ENCODE data around the gene HIPK1.

Gene HIPK1

DNA sequence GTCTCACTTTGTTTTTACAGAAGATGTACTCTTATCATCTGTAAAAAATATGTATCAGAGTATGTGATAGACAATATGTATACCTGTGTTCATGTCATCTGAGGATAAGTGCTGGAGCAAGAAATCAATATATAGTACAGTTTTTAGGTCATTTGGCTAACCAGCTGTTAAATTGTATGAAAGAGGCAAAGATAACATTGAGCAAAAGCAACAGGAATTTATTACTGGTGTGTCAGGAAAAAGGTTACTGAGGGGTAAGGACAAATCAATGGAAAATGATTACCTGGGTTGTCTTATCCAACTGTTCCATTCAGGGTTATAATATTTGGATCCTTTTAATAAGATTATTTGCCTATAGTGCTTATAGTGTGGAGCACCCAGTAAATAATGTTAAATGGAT, 4.9 kb downstream of the HIPK1 start:
- Histone ChIP-seq H3K9ac (ENCODE audit: low read length in 2 of 2) (no peak overlapping the region), H3K4me1 (ENCODE audit: control insufficient read depth, insufficient read depth, low read length) (peaks cover 5% of the 10 kb centered on the region), H3K4me3 (ENCODE audit: low read length in 2 of 2) (no peak overlapping the region), H3K36me3 (ENCODE audit: control insufficient read depth in 2 of 2, insufficient read depth in 2 of 2, low read length in 2 of 2) (no peaks in the 10 kb centered on the region), H3K9me3 (ENCODE audit: control insufficient read depth in 2 of 2, low read length in 2 of 2) (no peaks in the 10 kb centered on the region), H3K27me3 (ENCODE audit: control insufficient read depth in 1 of 2, insufficient read depth in 2 of 2, low read length in 2 of 2) (no peaks in the 10 kb centered on the region), H3K27ac (ENCODE audit: low read length) (no peak overlapping the region)

DNA sequence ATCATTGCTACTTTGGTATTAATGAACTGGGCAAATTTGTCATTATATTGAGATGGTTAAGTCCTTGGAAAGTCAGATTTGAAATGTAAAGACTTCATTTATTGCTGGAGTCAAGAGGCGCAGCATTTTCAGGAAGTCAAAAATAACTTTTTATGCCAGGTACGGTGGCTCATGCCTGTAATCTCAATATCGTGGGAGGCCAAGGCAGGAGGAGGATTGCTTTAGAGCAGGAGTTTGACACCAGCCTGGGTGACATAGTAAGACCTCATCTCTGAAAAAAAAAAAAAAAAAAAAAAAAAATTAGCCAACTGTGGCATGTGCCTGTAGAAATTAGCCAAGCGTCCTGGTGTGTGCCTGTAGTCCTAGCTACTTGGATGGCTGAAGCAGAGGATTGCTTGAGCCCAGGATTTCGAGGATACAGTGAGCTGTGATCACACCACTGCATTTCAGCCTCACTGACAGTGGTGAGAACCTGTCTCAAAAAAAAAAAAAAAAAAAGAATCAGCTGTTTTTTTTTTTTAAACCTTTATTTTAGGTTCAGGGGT, 5.5 kb downstream of the HIPK1 start:
- H3K36me3 ChIP-seq (ENCODE audit: control insufficient read depth in 2 of 2, insufficient read depth in 2 of 2, low read length in 2 of 2): no peaks in the 10 kb centered on the region
- no peak overlapping the region for H3K4me3 ChIP-seq (ENCODE audit: low read length in 2 of 2)
- peaks cover 5% of the 10 kb centered on the region for H3K4me1 ChIP-seq (ENCODE audit: control insufficient read depth, insufficient read depth, low read length)
- H3K27me3 ChIP-seq (ENCODE audit: control insufficient read depth in 1 of 2, insufficient read depth in 2 of 2, low read length in 2 of 2): no peaks in the 10 kb centered on the region
- no peak overlapping the region for H3K27ac ChIP-seq (ENCODE audit: low read length)
- no peak overlapping the region for H3K9ac ChIP-seq (ENCODE audit: low read length in 2 of 2)
- H3K9me3 ChIP-seq (ENCODE audit: control insufficient read depth in 2 of 2, low read length in 2 of 2): no peaks in the 10 kb centered on the region

DNA sequence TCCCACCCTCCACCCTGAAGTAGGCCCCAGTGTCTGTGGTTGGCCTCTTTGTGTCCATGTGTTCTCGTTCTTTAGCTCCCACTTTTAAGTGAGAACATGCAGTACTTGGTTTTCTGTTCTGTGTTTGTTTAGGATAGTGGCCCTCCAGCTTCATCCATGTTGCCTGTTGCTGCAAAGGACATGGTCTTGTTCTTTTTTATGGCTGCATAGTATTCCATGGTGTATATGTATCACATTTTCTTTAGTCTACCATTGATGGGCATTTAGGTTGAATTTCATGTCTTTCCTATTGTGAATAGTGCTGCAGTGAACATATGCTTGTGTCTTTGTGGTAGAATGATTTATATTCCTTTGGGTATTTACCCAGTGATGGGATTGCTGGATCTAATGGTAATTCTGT, 6.1 kb downstream of the HIPK1 start:
- Histone ChIP-seq H3K36me3 (ENCODE audit: control insufficient read depth in 2 of 2, insufficient read depth in 2 of 2, low read length in 2 of 2) (no peaks in the 10 kb centered on the region), H3K4me1 (ENCODE audit: control insufficient read depth, insufficient read depth, low read length) (peaks cover 5% of the 10 kb centered on the region), H3K27me3 (ENCODE audit: control insufficient read depth in 1 of 2, insufficient read depth in 2 of 2, low read length in 2 of 2) (no peaks in the 10 kb centered on the region), H3K27ac (ENCODE audit: low read length) (no peak overlapping the region), H3K4me3 (ENCODE audit: low read length in 2 of 2) (no peak overlapping the region), H3K9ac (ENCODE audit: low read length in 2 of 2) (no peak overlapping the region), H3K9me3 (ENCODE audit: control insufficient read depth in 2 of 2, low read length in 2 of 2) (no peaks in the 10 kb centered on the region)

DNA sequence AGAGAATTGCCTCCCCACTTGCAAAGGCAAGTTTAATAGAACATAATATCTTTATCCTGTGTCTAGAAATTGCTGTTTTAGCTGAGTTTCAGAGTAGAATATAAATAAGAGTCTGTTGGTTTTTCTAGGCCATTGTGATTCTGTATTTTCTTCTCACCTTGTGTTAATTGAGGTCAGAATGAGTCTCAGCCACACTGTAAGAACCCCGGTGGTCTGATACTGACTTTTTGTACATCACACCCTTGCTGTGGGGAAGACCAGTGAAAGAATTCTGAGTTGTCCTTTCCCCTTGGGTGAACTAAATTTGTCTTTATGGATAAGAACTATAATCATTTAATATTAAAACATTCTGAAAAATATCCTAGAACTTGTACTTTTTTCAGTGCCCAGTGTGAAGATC, 6.8 kb downstream of the HIPK1 start:
- no peak overlapping the region for H3K4me3 ChIP-seq (ENCODE audit: low read length in 2 of 2)
- H3K9ac ChIP-seq (ENCODE audit: low read length in 2 of 2): no peak overlapping the region
- H3K4me1 ChIP-seq (ENCODE audit: control insufficient read depth, insufficient read depth, low read length): peaks cover 5% of the 10 kb centered on the region

DNA sequence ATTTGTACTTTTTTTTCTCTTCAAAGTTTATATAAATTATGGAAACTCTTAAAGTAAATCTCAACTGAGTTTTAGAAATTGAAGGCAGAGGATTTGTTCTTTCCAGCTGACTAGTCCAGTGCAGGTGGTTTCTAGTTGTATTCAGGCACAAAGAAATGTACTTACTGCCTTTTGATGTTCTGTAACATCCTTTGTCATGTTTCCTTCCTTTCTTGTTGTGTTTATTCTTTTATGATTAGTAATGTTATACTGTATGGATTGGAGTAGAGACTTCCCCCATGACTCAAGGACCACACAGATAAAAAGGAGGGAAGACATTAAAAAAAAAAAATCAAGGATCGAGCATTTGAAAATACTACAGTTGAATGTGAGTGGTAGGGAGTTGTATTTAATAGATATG, 8.0 kb downstream of the HIPK1 start:
- Histone ChIP-seq H3K9me3 (ENCODE audit: control insufficient read depth in 2 of 2, low read length in 2 of 2) (no peaks in the 10 kb centered on the region), H3K27ac (ENCODE audit: low read length) (no peak overlapping the region), H3K4me3 (ENCODE audit: low read length in 2 of 2) (no peak overlapping the region), H3K9ac (ENCODE audit: low read length in 2 of 2) (no peak overlapping the region), H3K36me3 (ENCODE audit: control insufficient read depth in 2 of 2, insufficient read depth in 2 of 2, low read length in 2 of 2) (peaks cover 10 to 11% of the 10 kb centered on the region in 2 donors), H3K27me3 (ENCODE audit: control insufficient read depth in 1 of 2, insufficient read depth in 2 of 2, low read length in 2 of 2) (no peaks in the 10 kb centered on the region), H3K4me1 (ENCODE audit: control insufficient read depth, insufficient read depth, low read length) (peaks cover 5% of the 10 kb centered on the region)

More for the DNA sequence above, 6.8 kb downstream of the HIPK1 start:
- Histone ChIP-seq H3K36me3 (ENCODE audit: control insufficient read depth in 2 of 2, insufficient read depth in 2 of 2, low read length in 2 of 2) (peaks cover 6% of the 10 kb centered on the region in 2 donors), H3K9me3 (ENCODE audit: control insufficient read depth in 2 of 2, low read length in 2 of 2) (no peaks in the 10 kb centered on the region), H3K27me3 (ENCODE audit: control insufficient read depth in 1 of 2, insufficient read depth in 2 of 2, low read length in 2 of 2) (no peaks in the 10 kb centered on the region), H3K27ac (ENCODE audit: low read length) (no peak overlapping the region)

DNA sequence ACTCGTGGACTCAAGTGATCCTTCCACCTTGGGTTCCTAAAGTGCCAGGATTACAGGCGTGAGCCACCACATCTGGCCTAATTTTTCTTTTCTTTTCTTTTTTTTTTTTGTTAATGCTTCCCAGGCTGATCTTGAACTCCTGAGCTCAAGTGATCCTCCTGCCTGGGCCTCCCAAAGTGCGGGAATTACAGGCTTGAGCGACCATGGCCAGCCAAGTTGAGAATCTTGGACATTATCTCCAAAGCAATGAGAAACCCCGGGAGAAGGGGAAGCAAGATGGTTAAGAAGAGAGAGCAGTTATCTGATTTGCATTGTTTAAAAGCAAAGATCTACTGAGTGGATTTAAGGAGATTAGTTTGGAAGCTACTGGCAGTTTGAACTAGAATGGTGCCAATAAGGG, 9.1 kb downstream of the HIPK1 start:
- H3K4me1 ChIP-seq (ENCODE audit: control insufficient read depth, insufficient read depth, low read length): peaks cover 3% of the 10 kb centered on the region
- no peak overlapping the region for H3K9ac ChIP-seq (ENCODE audit: low read length in 2 of 2)
- peaks cover 10 to 11% of the 10 kb centered on the region in 2 donors for H3K36me3 ChIP-seq (ENCODE audit: control insufficient read depth in 2 of 2, insufficient read depth in 2 of 2, low read length in 2 of 2)
- H3K9me3 ChIP-seq (ENCODE audit: control insufficient read depth in 2 of 2, low read length in 2 of 2): no peaks in the 10 kb centered on the region
- H3K27ac ChIP-seq (ENCODE audit: low read length): no peak overlapping the region
- H3K4me3 ChIP-seq (ENCODE audit: low read length in 2 of 2): no peak overlapping the region
- no peaks in the 10 kb centered on the region for H3K27me3 ChIP-seq (ENCODE audit: control insufficient read depth in 1 of 2, insufficient read depth in 2 of 2, low read length in 2 of 2)

DNA sequence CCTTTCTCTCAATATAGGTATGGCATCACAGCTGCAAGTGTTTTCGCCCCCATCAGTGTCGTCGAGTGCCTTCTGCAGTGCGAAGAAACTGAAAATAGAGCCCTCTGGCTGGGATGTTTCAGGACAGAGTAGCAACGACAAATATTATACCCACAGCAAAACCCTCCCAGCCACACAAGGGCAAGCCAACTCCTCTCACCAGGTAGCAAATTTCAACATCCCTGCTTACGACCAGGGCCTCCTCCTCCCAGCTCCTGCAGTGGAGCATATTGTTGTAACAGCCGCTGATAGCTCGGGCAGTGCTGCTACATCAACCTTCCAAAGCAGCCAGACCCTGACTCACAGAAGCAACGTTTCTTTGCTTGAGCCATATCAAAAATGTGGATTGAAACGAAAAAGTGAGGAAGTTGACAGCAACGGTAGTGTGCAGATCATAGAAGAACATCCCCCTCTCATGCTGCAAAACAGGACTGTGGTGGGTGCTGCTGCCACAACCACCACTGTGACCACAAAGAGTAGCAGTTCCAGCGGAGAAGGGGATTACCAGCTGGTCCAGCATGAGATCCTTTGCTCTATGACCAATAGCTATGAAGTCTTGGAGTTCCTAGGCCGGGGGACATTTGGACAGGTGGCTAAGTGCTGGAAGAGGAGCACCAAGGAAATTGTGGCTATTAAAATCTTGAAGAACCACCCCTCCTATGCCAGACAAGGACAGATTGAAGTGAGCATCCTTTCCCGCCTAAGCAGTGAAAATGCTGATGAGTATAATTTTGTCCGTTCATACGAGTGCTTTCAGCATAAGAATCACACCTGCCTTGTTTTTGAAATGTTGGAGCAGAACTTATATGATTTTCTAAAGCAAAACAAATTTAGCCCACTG, 11.5 kb downstream of the HIPK1 start:
- Histone ChIP-seq H3K9ac (ENCODE audit: low read length in 2 of 2) (no peak overlapping the region), H3K4me3 (ENCODE audit: low read length in 2 of 2) (no peak overlapping the region), H3K27ac (ENCODE audit: low read length) (no peak overlapping the region), H3K27me3 (ENCODE audit: control insufficient read depth in 1 of 2, insufficient read depth in 2 of 2, low read length in 2 of 2) (no peaks in the 10 kb centered on the region), H3K4me1 (ENCODE audit: control insufficient read depth, insufficient read depth, low read length) (no peaks in the 10 kb centered on the region), H3K36me3 (ENCODE audit: control insufficient read depth in 2 of 2, insufficient read depth in 2 of 2, low read length in 2 of 2) (peaks cover 10 to 11% of the 10 kb centered on the region in 2 donors), H3K9me3 (ENCODE audit: control insufficient read depth in 2 of 2, low read length in 2 of 2) (no peaks in the 10 kb centered on the region)

DNA sequence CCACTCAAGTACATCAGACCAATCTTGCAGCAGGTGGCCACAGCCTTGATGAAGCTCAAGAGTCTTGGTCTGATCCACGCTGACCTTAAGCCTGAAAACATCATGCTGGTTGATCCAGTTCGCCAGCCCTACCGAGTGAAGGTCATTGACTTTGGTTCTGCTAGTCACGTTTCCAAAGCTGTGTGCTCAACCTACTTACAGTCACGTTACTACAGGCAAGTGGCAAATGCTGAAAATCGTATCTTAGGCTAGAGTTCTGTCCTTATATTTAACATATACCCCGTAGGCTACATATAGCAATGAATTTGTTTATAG, 12.1 kb downstream of the HIPK1 start:
- H3K4me3 ChIP-seq (ENCODE audit: low read length in 2 of 2): no peak overlapping the region
- no peaks in the 10 kb centered on the region for H3K27me3 ChIP-seq (ENCODE audit: control insufficient read depth in 1 of 2, insufficient read depth in 2 of 2, low read length in 2 of 2)
- no peak overlapping the region for H3K9ac ChIP-seq (ENCODE audit: low read length in 2 of 2)
- no peaks in the 10 kb centered on the region for H3K4me1 ChIP-seq (ENCODE audit: control insufficient read depth, insufficient read depth, low read length)
- H3K36me3 ChIP-seq (ENCODE audit: control insufficient read depth in 2 of 2, insufficient read depth in 2 of 2, low read length in 2 of 2): peaks cover 10 to 11% of the 10 kb centered on the region in 2 donors
- H3K9me3 ChIP-seq (ENCODE audit: control insufficient read depth in 2 of 2, low read length in 2 of 2): no peaks in the 10 kb centered on the region
- no peak overlapping the region for H3K27ac ChIP-seq (ENCODE audit: low read length)

DNA sequence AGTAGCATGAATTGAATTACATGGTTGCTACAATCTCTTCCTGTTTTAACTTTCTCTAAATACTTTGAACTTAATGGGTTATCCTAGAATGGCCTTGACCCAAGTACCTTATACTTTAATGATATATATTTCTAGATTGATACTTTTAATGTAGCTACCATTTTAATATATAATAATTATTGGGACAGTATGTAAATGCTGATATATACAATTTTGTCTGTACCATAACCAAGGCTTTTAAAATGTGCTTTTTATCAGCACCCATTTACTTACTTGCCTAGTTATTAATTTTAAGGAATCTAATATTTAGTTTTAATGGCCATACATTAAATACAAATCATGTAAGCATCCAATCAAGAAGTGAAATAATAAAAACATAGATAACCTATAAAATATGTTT, 13.4 kb downstream of the HIPK1 start:
- H3K9me3 ChIP-seq (ENCODE audit: control insufficient read depth in 2 of 2, low read length in 2 of 2): no peaks in the 10 kb centered on the region
- H3K4me1 ChIP-seq (ENCODE audit: control insufficient read depth, insufficient read depth, low read length): peaks cover 7% of the 10 kb centered on the region

DNA sequence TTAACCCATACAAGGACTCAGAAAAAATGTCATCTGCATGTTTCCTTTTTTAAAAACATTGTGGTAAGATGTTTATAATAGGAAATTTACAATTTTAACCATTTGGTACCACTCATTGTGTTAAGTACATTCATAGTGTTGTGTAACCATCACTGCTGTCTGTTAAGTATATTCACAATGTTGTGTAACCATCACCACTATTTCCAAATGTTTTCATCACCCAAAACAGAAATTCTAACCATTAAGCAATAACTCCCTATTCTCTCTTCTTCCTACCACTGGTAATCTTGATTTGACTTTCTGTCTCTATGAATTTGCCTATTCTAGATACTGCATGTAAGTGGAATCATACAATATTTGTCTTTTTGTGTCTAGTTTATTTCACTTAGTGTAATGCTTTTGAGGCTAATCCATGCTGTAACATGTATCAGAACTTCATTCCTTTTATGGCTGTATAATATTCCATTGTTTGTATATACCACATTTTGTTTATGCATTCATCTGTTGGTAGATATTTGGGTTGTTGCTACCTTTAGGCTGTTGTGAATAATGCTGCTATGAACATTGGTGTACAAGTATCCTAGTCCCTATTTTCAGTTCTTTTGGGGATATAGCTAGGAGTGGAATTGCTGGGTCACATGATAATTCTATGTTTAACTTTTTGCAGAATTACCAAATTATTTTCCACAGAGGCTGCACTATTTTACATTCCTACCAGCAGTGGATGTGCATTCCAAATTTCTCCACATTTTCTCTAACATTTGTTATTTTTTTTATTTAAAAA, 14.1 kb downstream of the HIPK1 start:
- Histone ChIP-seq H3K4me1 (ENCODE audit: control insufficient read depth, insufficient read depth, low read length) (peaks cover 10% of the 10 kb centered on the region), H3K27ac (ENCODE audit: low read length) (no peak overlapping the region)

More for the DNA sequence above, 13.4 kb downstream of the HIPK1 start:
- Histone ChIP-seq H3K27me3 (ENCODE audit: control insufficient read depth in 1 of 2, insufficient read depth in 2 of 2, low read length in 2 of 2) (no peaks in the 10 kb centered on the region), H3K4me3 (ENCODE audit: low read length in 2 of 2) (no peak overlapping the region), H3K27ac (ENCODE audit: low read length) (no peak overlapping the region), H3K36me3 (ENCODE audit: control insufficient read depth in 2 of 2, insufficient read depth in 2 of 2, low read length in 2 of 2) (peaks cover 10 to 11% of the 10 kb centered on the region in 2 donors), H3K9ac (ENCODE audit: low read length in 2 of 2) (no peak overlapping the region)

More for the DNA sequence above, 14.1 kb downstream of the HIPK1 start:
- H3K36me3 ChIP-seq (ENCODE audit: control insufficient read depth in 2 of 2, insufficient read depth in 2 of 2, low read length in 2 of 2): peaks cover 10 to 11% of the 10 kb centered on the region in 2 donors
- no peaks in the 10 kb centered on the region for H3K27me3 ChIP-seq (ENCODE audit: control insufficient read depth in 1 of 2, insufficient read depth in 2 of 2, low read length in 2 of 2)
- no peaks in the 10 kb centered on the region for H3K9me3 ChIP-seq (ENCODE audit: control insufficient read depth in 2 of 2, low read length in 2 of 2)
- no peak overlapping the region for H3K4me3 ChIP-seq (ENCODE audit: low read length in 2 of 2)
- no peak overlapping the region for H3K9ac ChIP-seq (ENCODE audit: low read length in 2 of 2)

Measured in stomach smooth muscle (tissue), 2 donors.